NCI-H345 treated with DMSO at 0.1 percent for 48 hours (cell line): ENCODE results near the gene LMAN1.

ENCODE experiments used
- DNase-seq: peaks from one replicate; lab custom pipeline; 2025; ENCODE audit not compliant: unreplicated experiment; lab: John Stamatoyannopoulos, UW

LMAN1 gene

DNA sequence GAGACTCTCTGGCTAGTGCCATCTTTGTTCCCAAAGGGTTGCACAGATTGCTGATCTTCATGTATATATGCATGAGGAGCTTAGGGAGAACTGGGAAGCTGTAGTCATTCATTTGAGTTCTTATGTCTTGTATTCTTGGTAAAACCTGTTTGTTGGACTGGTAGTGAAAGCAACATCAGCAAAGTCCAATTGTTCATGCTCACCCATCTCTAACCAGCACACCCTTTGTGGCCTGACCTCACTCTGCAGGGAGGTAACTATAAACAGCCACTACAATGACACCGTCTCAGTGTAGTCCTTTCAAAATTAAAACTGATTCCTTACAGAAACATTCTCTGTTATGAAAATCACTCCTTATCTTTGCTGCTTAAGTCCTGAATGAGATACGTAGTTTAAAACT, 13.9 kb upstream of the LMAN1 start:
- no peak for DNase-seq

- DNase-seq, result no peak
These were observed 1.3 kb upstream of the LMAN1 start for GRCh38 chr18:59360381-59360780.

- no peak for DNase-seq
These were observed 499 bp upstream of the LMAN1 start for GRCh38 chr18:59359576-59359952.

GRCh38 chr18:59358414-59358711, 702 bp downstream of the LMAN1 start:
- DNase-seq, result no peak

- no peak for DNase-seq
These were observed 1.1 kb downstream of the LMAN1 start for GRCh38 chr18:59357928-59358327.

GRCh38 chr18:59354731-59355130, 4.3 kb downstream of the LMAN1 start:
- no peak for DNase-seq

DNA sequence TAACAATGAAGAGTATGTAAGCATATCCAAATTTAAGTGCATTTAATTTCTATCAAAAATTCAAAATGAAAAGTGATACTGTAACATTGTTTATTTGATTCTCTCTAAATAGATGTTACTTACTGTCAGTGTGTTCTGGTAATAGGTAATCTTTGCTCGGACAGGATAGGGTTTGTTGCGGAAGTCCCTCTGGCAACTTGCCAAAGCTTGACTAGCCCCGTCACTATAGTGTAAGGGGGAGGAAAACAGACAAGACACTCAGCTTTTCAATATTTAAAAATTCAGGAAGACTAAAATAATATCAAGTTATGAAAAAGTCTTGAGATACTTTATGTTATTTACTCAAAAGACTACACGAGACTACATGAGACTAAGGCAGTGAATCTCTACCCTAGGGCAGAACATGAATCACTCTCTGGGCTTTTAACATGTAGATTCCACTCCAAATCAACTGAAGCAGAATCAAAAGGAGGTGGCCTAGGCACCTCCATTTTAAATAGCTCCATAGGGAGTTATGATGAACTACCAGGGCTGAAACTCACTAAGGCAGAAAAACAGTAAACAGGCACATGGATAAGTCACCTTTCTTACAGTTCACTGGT, 5.9 kb downstream of the LMAN1 start:
- no peak for DNase-seq

- DNase-seq, result no peak
These were observed 6.7 kb downstream of the LMAN1 start for GRCh38 chr18:59352250-59352855.

- no peak for DNase-seq
These were observed 13.5 kb downstream of the LMAN1 start for GRCh38 chr18:59345556-59345955.

GRCh38 chr18:59344996-59345395, 14.1 kb downstream of the LMAN1 start:
- DNase-seq, result no peak

DNA sequence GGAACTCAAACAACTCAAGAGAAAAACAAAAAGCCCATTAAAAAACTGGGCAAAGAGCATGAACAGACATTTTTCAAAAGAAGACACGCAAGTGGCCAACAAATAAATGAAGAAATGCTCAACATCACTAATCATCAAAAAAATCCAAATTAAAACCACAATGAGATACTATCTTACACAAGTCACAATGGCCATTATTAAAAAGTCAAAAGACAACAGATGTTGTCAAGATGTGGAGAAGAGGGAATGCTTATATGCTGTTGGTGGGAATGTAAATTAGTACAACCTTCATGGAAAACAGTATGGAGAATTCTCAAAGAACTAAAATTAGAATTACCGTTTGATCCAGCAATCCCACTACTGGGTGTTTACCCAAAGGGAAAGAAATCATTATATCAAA, 15.1 kb downstream of the LMAN1 start:
- no peak for DNase-seq

DNA sequence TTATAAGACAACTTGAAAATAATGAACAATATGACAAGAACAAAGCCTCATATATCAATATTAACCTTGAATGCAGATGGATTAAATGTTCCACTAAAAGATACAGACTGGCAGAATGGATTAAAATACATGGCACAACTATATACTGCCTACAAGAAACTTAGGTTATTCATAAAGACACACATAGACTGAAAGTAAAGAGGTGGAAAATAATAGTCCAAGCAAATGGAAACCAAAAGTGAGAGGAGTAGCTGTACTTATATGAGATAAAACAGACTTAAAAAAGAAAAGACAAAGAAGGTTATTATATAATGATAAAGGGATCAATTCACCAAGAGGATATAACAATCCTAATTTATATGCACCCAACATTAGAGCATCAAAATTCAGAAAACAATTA, 18.2 kb downstream of the LMAN1 start:
- DNase-seq, result no peak

- no peak for DNase-seq
These were observed 18.8 kb downstream of the LMAN1 start for GRCh38 chr18:59340312-59340711.

GRCh38 chr18:59332986-59333385, 26.1 kb downstream of the LMAN1 start:
- DNase-seq, result no peak

DNA sequence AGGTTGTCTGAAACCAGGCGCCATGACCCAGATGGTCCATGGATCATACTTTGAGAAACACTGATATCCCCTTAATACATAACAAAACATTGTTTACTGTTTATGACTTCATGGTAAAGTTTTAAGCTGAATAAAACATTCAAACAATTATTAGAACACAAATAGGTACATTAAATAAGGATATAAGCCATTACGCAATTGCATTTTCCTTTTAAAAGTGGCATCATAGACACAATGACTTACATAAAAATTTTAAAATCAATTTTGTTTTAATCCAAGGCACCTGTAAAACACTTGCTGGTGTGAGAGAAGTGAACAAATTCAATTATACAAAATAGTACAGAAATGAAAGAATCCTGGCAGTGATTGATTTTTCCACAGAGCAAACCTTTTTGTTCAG, 30.4 kb downstream of the LMAN1 start:
- no peak for DNase-seq

DNA sequence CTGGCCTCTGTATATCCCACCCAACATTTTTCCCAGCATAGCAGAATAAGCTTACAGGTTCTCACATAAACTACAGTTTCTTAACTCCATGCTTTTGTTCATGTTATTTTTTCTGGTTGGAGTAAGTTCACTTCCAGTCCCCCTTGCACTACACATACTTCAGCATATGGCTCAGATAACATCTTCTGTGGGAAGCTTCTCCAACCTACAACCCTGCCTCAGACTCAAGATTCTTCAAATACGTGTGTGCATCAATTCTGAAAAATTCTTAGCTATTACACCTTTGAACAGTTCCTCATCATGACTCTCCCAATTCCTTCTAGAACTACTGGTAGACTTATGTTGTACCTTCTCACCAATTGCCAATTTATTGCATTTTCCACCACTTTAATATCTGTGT, 33.1 kb downstream of the LMAN1 start:
- DNase-seq, result no peak

DNA sequence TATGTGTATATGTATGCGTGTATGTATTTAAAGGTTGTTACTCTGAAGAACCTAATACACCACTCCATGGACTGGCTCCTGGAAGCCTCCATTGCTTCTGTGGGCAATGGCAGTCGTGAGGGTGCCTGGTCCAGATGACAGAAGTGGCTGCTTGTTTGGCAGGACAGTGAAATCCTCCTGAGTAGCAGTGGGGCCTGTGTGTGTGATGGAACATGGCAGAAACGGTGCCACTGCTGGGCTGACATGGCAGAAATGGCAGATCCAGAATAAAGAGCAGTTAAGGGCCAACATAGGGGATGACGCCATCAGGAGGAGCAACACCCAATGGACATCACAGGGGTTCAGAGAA, 34.5 kb downstream of the LMAN1 start:
- no peak for DNase-seq

GRCh38 chr18:59323931-59324622, 35.0 kb downstream of the LMAN1 start:
- DNase-seq, result no peak

- DNase-seq, result no peak
These were observed 40.5 kb downstream of the LMAN1 start, which contains the start of gene CPLX4 for GRCh38 chr18:59318460-59319050. TSS of gene CPLX4 (minus strand) at chr18:59318649. CDS start at chr18:59318462, 187 bp downstream.

- DNase-seq, result no peak
These were observed 47.4 kb downstream of the LMAN1 start for GRCh38 chr18:59311631-59312030.

- DNase-seq, result no peak
These were observed 50.2 kb downstream of the LMAN1 start for GRCh38 chr18:59308938-59309260.

GRCh38 chr18:59308248-59308937, 50.7 kb downstream of the LMAN1 start:
- DNase-seq, result peak; percentile 56
